NCI-H774 (cell line): ENCODE data around the gene NKX6-1.

Source experiments
- DNase-seq: peaks from one replicate; lab custom pipeline; 2025; lab: John Stamatoyannopoulos, UW

Gene NKX6-1

GRCh38 chr4:84498203-84498934 lies 723 bp downstream of the NKX6-1 start:
- DNase-seq, result no peak

- DNase-seq, result no peak
Measured at GRCh38 chr4:84497504-84498202, 1.4 kb downstream of the NKX6-1 start.

- no peak for DNase-seq
Measured at GRCh38 chr4:84496706-84497503, 2.2 kb downstream of the NKX6-1 start.

- DNase-seq, result no peak
Measured at GRCh38 chr4:84496331-84496705, 2.8 kb downstream of the NKX6-1 start.

GRCh38 chr4:84495794-84496261 lies 3.3 kb downstream of the NKX6-1 start:
- no peak for DNase-seq

GRCh38 chr4:84495118-84495793 lies 3.8 kb downstream of the NKX6-1 start:
- DNase-seq, result no peak

- no peak for DNase-seq
Measured at GRCh38 chr4:84494531-84494930, 4.6 kb downstream of the NKX6-1 start.

- DNase-seq, result no peak
Measured at GRCh38 chr4:84494076-84494475, 5.0 kb downstream of the NKX6-1 start.

- DNase-seq, result no peak
Measured at GRCh38 chr4:84493092-84493850, 5.8 kb downstream of the NKX6-1 start.

GRCh38 chr4:84492737-84493091 lies 6.4 kb downstream of the NKX6-1 start:
- no peak for DNase-seq

GRCh38 chr4:84492290-84492689 lies 6.8 kb downstream of the NKX6-1 start:
- no peak for DNase-seq

GRCh38 chr4:84491481-84491880 lies 7.6 kb downstream of the NKX6-1 start:
- DNase-seq, result no peak

- DNase-seq, result no peak
Measured at GRCh38 chr4:84490663-84491062, 8.4 kb downstream of the NKX6-1 start.

- no peak for DNase-seq
Measured at GRCh38 chr4:84484236-84484635, 14.9 kb downstream of the NKX6-1 start.

- no peak for DNase-seq
Measured at GRCh38 chr4:84483688-84484087, 15.4 kb downstream of the NKX6-1 start.

GRCh38 chr4:84482564-84483563 lies 16.2 kb downstream of the NKX6-1 start:
- no peak for DNase-seq

GRCh38 chr4:84481860-84482245 lies 17.2 kb downstream of the NKX6-1 start:
- DNase-seq, result no peak

- no peak for DNase-seq
Measured at GRCh38 chr4:84481077-84481859, 17.8 kb downstream of the NKX6-1 start.

- DNase-seq, result no peak
Measured at GRCh38 chr4:84480082-84480481, 19.0 kb downstream of the NKX6-1 start.
